HG02943 (cell line): ENCODE measurements around the gene SGPL1.
"Not testable (repeated sequence)": the region's sequence is repeated elsewhere in the genome, so short reads cannot be mapped to it uniquely, and the experiment has no call there.

Experiments used
- ATAC-seq: cut with Tn5 transposase; IDR thresholded peaks from one replicate; pipeline ENCODE4 v1.9.1; 2021; ENCODE audit warnings: mild to moderate bottlenecking, low read depth, moderate library complexity; ENCODE audit not compliant: unreplicated experiment

SGPL1 gene

GRCh38 chr10:70836319-70836718, 20.6 kb downstream of the SGPL1 start:
- ATAC-seq, result no peak

GRCh38 chr10:70837660-70838059, 21.9 kb downstream of the SGPL1 start:
- ATAC-seq, result no peak

- no peak for ATAC-seq
Observed at GRCh38 chr10:70838270-70838805, 22.6 kb downstream of the SGPL1 start.

- no peak for ATAC-seq
Observed at GRCh38 chr10:70840836-70841235, 25.1 kb downstream of the SGPL1 start.

- no peak for ATAC-seq
Observed at GRCh38 chr10:70843333-70843732, 27.6 kb downstream of the SGPL1 start.

GRCh38 chr10:70843776-70844489, 28.2 kb downstream of the SGPL1 start:
- no peak for ATAC-seq

GRCh38 chr10:70845256-70845655, 29.5 kb downstream of the SGPL1 start:
- no peak for ATAC-seq

- no peak for ATAC-seq
Observed at GRCh38 chr10:70845816-70846215, 30.1 kb downstream of the SGPL1 start.

- no peak for ATAC-seq
Observed at GRCh38 chr10:70846795-70847194, 31.0 kb downstream of the SGPL1 start.

- no peak for ATAC-seq
Observed at GRCh38 chr10:70847659-70848360, 32.1 kb downstream of the SGPL1 start.

GRCh38 chr10:70849582-70850016, 33.9 kb downstream of the SGPL1 start:
- no peak for ATAC-seq

- ATAC-seq, result no peak
Observed at GRCh38 chr10:70850097-70850496, 34.3 kb downstream of the SGPL1 start.

GRCh38 chr10:70851597-70852475, 36.1 kb downstream of the SGPL1 start:
- no peak for ATAC-seq

GRCh38 chr10:70853038-70853437, 37.3 kb downstream of the SGPL1 start:
- ATAC-seq, result no peak

- no peak for ATAC-seq
Observed at GRCh38 chr10:70853457-70853856, 37.7 kb downstream of the SGPL1 start.

GRCh38 chr10:70856454-70856853, 40.7 kb downstream of the SGPL1 start:
- no peak for ATAC-seq

- no peak for ATAC-seq
Observed at GRCh38 chr10:70858759-70859158, 43.0 kb downstream of the SGPL1 start.

- ATAC-seq, result not testable (repeated sequence)
Observed at GRCh38 chr10:70861495-70862197, 45.9 kb downstream of the SGPL1 start.

- no peak for ATAC-seq
Observed at GRCh38 chr10:70863470-70864160, 47.9 kb downstream of the SGPL1 start.

GRCh38 chr10:70864935-70865334, 49.2 kb downstream of the SGPL1 start:
- ATAC-seq, result no peak
